Esophagus squamous epithelium (tissue), 4 donors: ENCODE data around the gene GTF3A.

Experiments used
- CTCF ChIP-seq, 6 experiments: fragments of 450-650 bp in 4 of 6; fragments of 200-600 bp in 2 of 6; sonication (generic) in 2 of 6; IDR thresholded peaks; one replicate each; pipeline ENCODE4 v1.5.1; 2016 to 2019; ENCODE audit warnings: antibody characterized with exemption in 6 of 6, mild to moderate bottlenecking in 4 of 6, moderate library complexity in 4 of 6
- POLR2A ChIP-seq, 4 donors: fragments of 450-650 bp; IDR thresholded peaks; one replicate each; pipeline ENCODE4 v1.6.1; 2017; ENCODE audit warnings: antibody characterized with exemption in 4 of 4, mild to moderate bottlenecking in 4 of 4, moderate library complexity in 3 of 4

GRCh38 chr13:27476943-27477703 lies 52.7 kb downstream of the GTF3A start:
- TF ChIP-seq CTCF (IDR thresholded peaks at IDR 0.05) (peak in 1 of 6 experiments; percentile 10), POLR2A (IDR thresholded peaks at IDR 0.05) (no peak)
